Suprapubic skin (tissue), 4 donors: Measurements from ENCODE around the gene BBLN.

ENCODE experiments used
- EP300 ChIP-seq: sonication (generic); formaldehyde crosslinking; IDR thresholded peaks from one replicate; pipeline ENCODE4 v1.6.1; 2017; ENCODE audit warnings: antibody characterized with exemption
- POLR2A ChIP-seq, 2 donors: fragments of 450-650 bp; IDR thresholded peaks; one replicate each; pipeline ENCODE4 v1.6.1; 2017; ENCODE audit warnings: antibody characterized with exemption in 2 of 2, mild to moderate bottlenecking in 2 of 2, moderate library complexity in 2 of 2
- POLR2AphosphoS5 ChIP-seq, 3 donors: sonication (generic); formaldehyde crosslinking; IDR thresholded peaks; one replicate each; pipeline ENCODE4 v1.6.1; 2017; ENCODE audit warnings: antibody characterized with exemption in 3 of 3
- TF ChIP-seq, protein P1 (sequence below), 2 donors: fragments of 200-600 bp in 1 of 2; fragments of 450-650 bp in 1 of 2; sonication (generic) in 1 of 2; IDR thresholded peaks; one replicate each; pipeline ENCODE4 v1.5.1; 2016 to 2019; ENCODE audit warnings: antibody characterized with exemption in 2 of 2, mild to moderate bottlenecking in 1 of 2, moderate library complexity in 1 of 2

DNA sequence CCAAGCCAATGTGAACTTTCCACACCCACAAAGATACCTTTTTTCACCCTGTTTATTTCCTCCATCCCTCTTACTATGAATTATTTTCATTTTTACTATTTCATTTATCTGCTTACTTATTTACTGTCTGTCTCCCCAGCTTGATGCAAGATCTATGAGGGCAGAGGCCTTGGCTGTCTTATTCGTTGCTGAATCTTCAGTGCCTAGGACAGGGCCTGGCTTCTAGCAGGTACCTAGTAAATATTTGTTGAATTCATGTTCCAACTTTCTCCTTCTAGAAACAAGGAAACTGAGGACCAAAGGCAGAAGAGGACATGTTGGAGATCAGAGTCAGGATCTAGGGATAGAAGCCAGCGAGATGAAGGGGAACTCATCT, 42.6 kb downstream of the BBLN start:
- TF ChIP-seq, protein P1, sequence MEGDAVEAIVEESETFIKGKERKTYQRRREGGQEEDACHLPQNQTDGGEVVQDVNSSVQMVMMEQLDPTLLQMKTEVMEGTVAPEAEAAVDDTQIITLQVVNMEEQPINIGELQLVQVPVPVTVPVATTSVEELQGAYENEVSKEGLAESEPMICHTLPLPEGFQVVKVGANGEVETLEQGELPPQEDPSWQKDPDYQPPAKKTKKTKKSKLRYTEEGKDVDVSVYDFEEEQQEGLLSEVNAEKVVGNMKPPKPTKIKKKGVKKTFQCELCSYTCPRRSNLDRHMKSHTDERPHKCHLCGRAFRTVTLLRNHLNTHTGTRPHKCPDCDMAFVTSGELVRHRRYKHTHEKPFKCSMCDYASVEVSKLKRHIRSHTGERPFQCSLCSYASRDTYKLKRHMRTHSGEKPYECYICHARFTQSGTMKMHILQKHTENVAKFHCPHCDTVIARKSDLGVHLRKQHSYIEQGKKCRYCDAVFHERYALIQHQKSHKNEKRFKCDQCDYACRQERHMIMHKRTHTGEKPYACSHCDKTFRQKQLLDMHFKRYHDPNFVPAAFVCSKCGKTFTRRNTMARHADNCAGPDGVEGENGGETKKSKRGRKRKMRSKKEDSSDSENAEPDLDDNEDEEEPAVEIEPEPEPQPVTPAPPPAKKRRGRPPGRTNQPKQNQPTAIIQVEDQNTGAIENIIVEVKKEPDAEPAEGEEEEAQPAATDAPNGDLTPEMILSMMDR (IDR thresholded peaks at IDR 0.05) = no peak
- no peak for TF ChIP-seq POLR2A (IDR thresholded peaks at IDR 0.05)
- no peak for TF ChIP-seq POLR2AphosphoS5 (IDR thresholded peaks at IDR 0.05)
- TF ChIP-seq EP300 = no peak
